Measurements from ENCODE around the gene MRTO4. TPM values are rescaled to one million over a fixed set of nuclear protein-coding genes. Genes with fewer than 3 reads are reported as not detected.
"Not testable (repeated sequence)": the region's sequence is repeated elsewhere in the genome, so short reads cannot be mapped to it uniquely, and the experiment has no call there.

MRTO4 gene
- total RNA-seq, 4 donors from 2014 or later = 10.0 to 26.2 (median 16.9) TPM

GRCh38 chr1:19262744-19263143 lies 11.1 kb downstream of the MRTO4 start:
- H3K4me1 ChIP-seq = no peaks in the 10 kb centered on the region
- peaks cover 15 to 34% (median 31%) of the 10 kb centered on the region in 4 donors for H3K36me3 ChIP-seq
- H3K9me3 ChIP-seq = no peaks in the 10 kb centered on the region
- TF ChIP-seq POLR2AphosphoS5 (IDR thresholded peaks at IDR 0.05) (no peak), POLR2A (IDR thresholded peaks at IDR 0.05; ENCODE audit: low read depth) (no peak), CTCF (IDR thresholded peaks at IDR 0.05) (no peak), EP300 (IDR thresholded peaks at IDR 0.05) (no peak)
- DNase-seq (ENCODE audit: extremely low spot score) = no peak
- intact Hi-C loops (cut with DNase I) = no loop called here
- 86% methylated on average over 4 of the region's 5 CpGs for WGBS
- no peak overlapping the region for H3K27ac ChIP-seq (replicated peaks in 1 of 4)
- H3K27me3 ChIP-seq = no peaks in the 10 kb centered on the region
- no peak overlapping the region for H3K4me3 ChIP-seq

DNA sequence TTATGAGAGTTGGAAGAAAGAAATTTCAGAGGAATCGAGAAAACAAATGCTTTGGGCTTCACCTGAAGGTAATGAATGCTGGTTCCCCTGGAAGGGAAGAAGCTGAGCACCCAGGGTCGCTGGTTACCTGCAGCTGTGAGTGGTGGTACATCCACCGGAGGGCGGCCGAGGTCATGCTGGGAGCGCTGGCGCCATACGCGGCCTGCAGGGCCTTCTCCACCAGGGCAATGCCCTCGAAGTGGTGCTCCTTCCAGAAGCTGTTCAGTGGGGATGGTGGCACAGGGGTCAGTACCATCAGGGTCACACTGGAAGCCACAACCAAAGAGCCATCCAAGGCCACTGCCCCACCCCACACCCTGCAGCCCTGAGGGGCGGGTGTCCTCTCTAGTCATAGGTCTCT lies 16.8 kb downstream of the MRTO4 start:
- Histone ChIP-seq H3K27me3 (peaks cover 0 to 5% (median 0%) of the 10 kb centered on the region in 4 donors), H3K4me3 (no peak overlapping the region), H3K4me1 (peaks cover 0 to under 1% (median 0%) of the 10 kb centered on the region in 4 donors), H3K9me3 (no peaks in the 10 kb centered on the region), H3K27ac (replicated peaks in 1 of 4) (no peak overlapping the region), H3K36me3 (no peaks in the 10 kb centered on the region)
- 89% methylated on average over 10 of the region's 11 CpGs for WGBS
- DNase-seq (ENCODE audit: extremely low spot score) = no peak
- TF ChIP-seq POLR2AphosphoS5 (IDR thresholded peaks at IDR 0.05) (no peak), EP300 (IDR thresholded peaks at IDR 0.05) (no peak), POLR2A (IDR thresholded peaks at IDR 0.05; ENCODE audit: low read depth) (no peak), CTCF (IDR thresholded peaks at IDR 0.05) (no peak)
- intact Hi-C loops (cut with DNase I) = no loop called here

GRCh38 chr1:19269427-19270342 lies 18.1 kb downstream of the MRTO4 start:
- DNase-seq (ENCODE audit: extremely low spot score); H3K4me1 ChIP-seq; H3K4me3 ChIP-seq; H3K36me3 ChIP-seq; H3K27ac ChIP-seq (replicated peaks in 1 of 4); H3K9me3 ChIP-seq; intact Hi-C loops (cut with DNase I): not testable (repeated sequence)
- H3K27me3 ChIP-seq = peaks cover 0 to 15% (median 4%) of the 10 kb centered on the region in 4 donors
- WGBS = 85% methylated on average over 8 of the region's 9 CpGs

- 100% methylated on average over 1 of the region's 6 CpGs for WGBS
- H3K4me1 ChIP-seq; H3K27ac ChIP-seq (replicated peaks in 1 of 4); H3K9me3 ChIP-seq; H3K36me3 ChIP-seq; H3K4me3 ChIP-seq; DNase-seq (ENCODE audit: extremely low spot score); intact Hi-C loops (cut with DNase I): not testable (repeated sequence)
- peaks cover 0 to 15% (median 4%) of the 10 kb centered on the region in 4 donors for H3K27me3 ChIP-seq
These were observed 18.7 kb downstream of the MRTO4 start for GRCh38 chr1:19270343-19270730.

DNA sequence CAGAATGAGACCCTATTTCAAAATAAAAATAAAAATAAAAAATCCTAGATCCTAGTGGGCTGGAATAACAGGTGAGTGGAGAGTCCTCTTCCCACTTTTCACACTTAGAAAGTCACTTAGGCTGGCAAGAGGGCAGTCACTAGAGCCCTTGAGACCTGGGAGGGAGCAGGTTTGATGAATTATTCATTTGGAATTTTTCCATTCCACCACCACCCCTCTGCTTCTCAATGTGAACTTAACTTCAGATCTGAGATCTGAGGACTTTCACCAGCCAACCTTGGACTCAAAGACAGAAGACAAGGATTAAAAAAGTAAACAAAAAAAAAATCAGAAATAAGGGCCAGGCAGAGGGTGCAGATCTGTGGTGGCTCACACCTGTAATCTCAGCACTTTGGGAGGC lies 20.5 kb downstream of the MRTO4 start:
- no peaks in the 10 kb centered on the region for H3K36me3 ChIP-seq
- H3K4me1 ChIP-seq = peaks cover 0 to 9% (median 7%) of the 10 kb centered on the region in 4 donors
- no peak for DNase-seq (ENCODE audit: extremely low spot score)
- H3K4me3 ChIP-seq = no peak overlapping the region
- no peak overlapping the region for H3K27ac ChIP-seq (replicated peaks in 1 of 4)
- no peak for TF ChIP-seq CTCF (IDR thresholded peaks at IDR 0.05)
- no peaks in the 10 kb centered on the region for H3K9me3 ChIP-seq
- H3K27me3 ChIP-seq = peaks cover 0 to 15% (median 4%) of the 10 kb centered on the region in 4 donors
- intact Hi-C loops (cut with DNase I) = no loop called here
